Spleen (tissue), 7 donors: Measurements from ENCODE around the gene NRXN2.
A peak's percentile ranks its signal among the peaks of the same experiment; 100 is the strongest.

Source experiments
- POLR2A ChIP-seq, 3 donors: fragments of 450-650 bp; IDR thresholded peaks; one replicate each; pipeline ENCODE4 v1.5.1; 2017; ENCODE audit warnings: antibody characterized with exemption in 3 of 3, mild to moderate bottlenecking in 1 of 3
- POLR2AphosphoS5 ChIP-seq, 3 donors: sonication (generic); formaldehyde crosslinking; IDR thresholded peaks; one replicate each; pipeline ENCODE4 v1.5.1; 2017; ENCODE audit warnings: antibody characterized with exemption in 3 of 3
- TF ChIP-seq, protein P1 (sequence below), 11 experiments: fragments of 200-600 bp in 7 of 11; fragments of 450-650 bp in 4 of 11; sonication (generic) in 4 of 11; IDR thresholded peaks in 8 of 11; conservative IDR thresholded peaks in 3 of 11; 1 replicate in 7 of 11; 2 replicates in 4 of 11; pipeline versions ENCODE4 v1.4.0 to v1.8.0; 2016 to 2021; ENCODE audit warnings: antibody characterized with exemption in 11 of 11, inconsistent platforms in 4 of 11, mild to moderate bottlenecking in 1 of 11
- donor health status: DM: no; HTN: no; CAD: no; lungs with moderate emphysema.
- donor health status: DM: no; HTN: no; CAD: no.
- donor health status: DM: no; HTN: no; CAD: no.

GRCh38 chr11:64728757-64729365, 5.9 kb upstream of the NRXN2 start:
- TF ChIP-seq, protein P1, sequence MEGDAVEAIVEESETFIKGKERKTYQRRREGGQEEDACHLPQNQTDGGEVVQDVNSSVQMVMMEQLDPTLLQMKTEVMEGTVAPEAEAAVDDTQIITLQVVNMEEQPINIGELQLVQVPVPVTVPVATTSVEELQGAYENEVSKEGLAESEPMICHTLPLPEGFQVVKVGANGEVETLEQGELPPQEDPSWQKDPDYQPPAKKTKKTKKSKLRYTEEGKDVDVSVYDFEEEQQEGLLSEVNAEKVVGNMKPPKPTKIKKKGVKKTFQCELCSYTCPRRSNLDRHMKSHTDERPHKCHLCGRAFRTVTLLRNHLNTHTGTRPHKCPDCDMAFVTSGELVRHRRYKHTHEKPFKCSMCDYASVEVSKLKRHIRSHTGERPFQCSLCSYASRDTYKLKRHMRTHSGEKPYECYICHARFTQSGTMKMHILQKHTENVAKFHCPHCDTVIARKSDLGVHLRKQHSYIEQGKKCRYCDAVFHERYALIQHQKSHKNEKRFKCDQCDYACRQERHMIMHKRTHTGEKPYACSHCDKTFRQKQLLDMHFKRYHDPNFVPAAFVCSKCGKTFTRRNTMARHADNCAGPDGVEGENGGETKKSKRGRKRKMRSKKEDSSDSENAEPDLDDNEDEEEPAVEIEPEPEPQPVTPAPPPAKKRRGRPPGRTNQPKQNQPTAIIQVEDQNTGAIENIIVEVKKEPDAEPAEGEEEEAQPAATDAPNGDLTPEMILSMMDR (IDR thresholded peaks at IDR 0.05 in 8 of 11, conservative IDR thresholded peaks at IDR 0.05 in 3 of 11) = no peak
- TF ChIP-seq POLR2AphosphoS5 (IDR thresholded peaks at IDR 0.05) (peak in 2 of 3 donors; percentile 32 to 71), POLR2A (IDR thresholded peaks at IDR 0.05) (no peak)
